WTC11 (cell line): Measurements from ENCODE around the gene ARHGAP6. TPM values are rescaled to one million over a fixed set of nuclear protein-coding genes. Genes with fewer than 3 reads are reported as not detected.

Source experiments
- ATAC-seq: fragments of 200-7000 bp; cut with Tn5 transposase; 2 replicates; pipeline ENCODE4 v1.10.0; 2021; ENCODE audit warnings: mild to moderate bottlenecking, moderate library complexity
- CTCF ChIA-PET: fragments of 300-600 bp; sonication (Branson Sonifier 250); formaldehyde crosslinking; loops from one replicate; lab custom pipeline; 2021; ENCODE audit warnings: antibody characterized with exemption; lab: Charles Lee
- POLR2A ChIA-PET: fragments of 350-600 bp; sonication (Branson Sonifier 250); formaldehyde crosslinking; loops from one replicate; lab custom pipeline; 2021; ENCODE audit warnings: antibody characterized with exemption; lab: Charles Lee
- DNase-seq: peaks from one replicate; pipeline ENCODE4 v3.0.0; 2021; ENCODE audit warnings: low spot score
- H3K27ac Mint-ChIP-seq: 2 replicates; pipeline ENCODE4 v1.8.0; 2021; ENCODE audit warnings: mixed read lengths
- H3K27me3 Mint-ChIP-seq: 2 replicates; pipeline ENCODE4 v1.8.0; 2021; ENCODE audit warnings: low read depth, mild to moderate bottlenecking, moderate library complexity, mixed read lengths
- H3K36me3 Mint-ChIP-seq: 2 replicates; pipeline ENCODE4 v1.8.0; 2021; ENCODE audit warnings: mixed read lengths
- H3K4me1 Mint-ChIP-seq: 2 replicates; pipeline ENCODE4 v1.8.0; 2022; ENCODE audit warnings: mixed read lengths
- H3K4me3 Mint-ChIP-seq: 2 replicates; pipeline ENCODE4 v1.8.0; 2021; ENCODE audit warnings: mild to moderate bottlenecking, moderate library complexity, mixed read lengths
- H3K9me3 Mint-ChIP-seq: 2 replicates; pipeline ENCODE4 v1.8.0; 2021; ENCODE audit warnings: mixed read lengths
- ARID4B ChIP-seq: sonication (generic); formaldehyde crosslinking; IDR thresholded peaks from 2 replicates; pipeline ENCODE4 v1.8.0; 2023; ENCODE audit warnings: missing genetic modification reagents, mild to moderate bottlenecking, borderline replicate concordance
- ATF2 ChIP-seq: sonication (generic); formaldehyde crosslinking; IDR thresholded peaks from 2 replicates; pipeline ENCODE4 v1.8.1; 2022; ENCODE audit warnings: low read depth, missing genetic modification reagents, borderline replicate concordance
- CDX4 ChIP-seq: fragments of 250-450 bp; sonication (Bioruptor Pico); IDR thresholded peaks from 2 replicates; pipeline ENCODE4 v1.9.0; 2021; ENCODE audit warnings: moderate library complexity, mild to moderate bottlenecking, inconsistent platforms, borderline replicate concordance
- CTCF ChIP-seq: fragments of 200-600 bp; IDR thresholded peaks from 2 replicates; pipeline ENCODE4 v1.8.0; 2022; ENCODE audit warnings: antibody characterized with exemption
- ETV6 ChIP-seq: sonication (generic); formaldehyde crosslinking; IDR thresholded peaks from 2 replicates; pipeline ENCODE4 v1.8.1; 2022; ENCODE audit warnings: mild to moderate bottlenecking, missing genetic modification reagents
- FOXP1 ChIP-seq: sonication (generic); formaldehyde crosslinking; IDR thresholded peaks from 2 replicates; pipeline ENCODE4 v1.8.0; 2022; ENCODE audit warnings: missing genetic modification reagents, mild to moderate bottlenecking, moderate library complexity, borderline replicate concordance
- GABPB1 ChIP-seq: sonication (generic); formaldehyde crosslinking; IDR thresholded peaks from 2 replicates; pipeline ENCODE4 v1.8.1; 2023; ENCODE audit warnings: mild to moderate bottlenecking, missing genetic modification reagents
- HMGA2 ChIP-seq: fragments of 250-450 bp; sonication (Bioruptor Pico); IDR thresholded peaks from 2 replicates; pipeline ENCODE4 v1.4.0; 2021; ENCODE audit warnings: mild to moderate bottlenecking, moderate library complexity
- IRF2 ChIP-seq: sonication (generic); formaldehyde crosslinking; IDR thresholded peaks from 2 replicates; pipeline ENCODE4 v1.8.0; 2022; ENCODE audit warnings: low read depth, missing genetic modification reagents, borderline replicate concordance
- JAZF1 ChIP-seq: fragments of 250-450 bp; sonication (Bioruptor Pico); IDR thresholded peaks from 2 replicates; pipeline ENCODE4 v1.9.0; 2021; ENCODE audit warnings: moderate library complexity, mild to moderate bottlenecking, inconsistent platforms
- NFATC4 ChIP-seq: fragments of 250-450 bp; sonication (Bioruptor Pico); IDR thresholded peaks from 2 replicates; pipeline ENCODE4 v1.9.0; 2021; ENCODE audit warnings: mild to moderate bottlenecking
- NR1H2 ChIP-seq: sonication (generic); formaldehyde crosslinking; IDR thresholded peaks from 2 replicates; pipeline ENCODE4 v1.9.0; 2021; ENCODE audit warnings: mild to moderate bottlenecking, moderate library complexity, missing genetic modification reagents
- NR3C1 ChIP-seq: sonication (generic); formaldehyde crosslinking; conservative IDR thresholded peaks from 2 replicates; pipeline ENCODE4 v1.8.1; 2023; ENCODE audit warnings: low read depth, mild to moderate bottlenecking, missing genetic modification reagents
- PRDM15 ChIP-seq: sonication (generic); formaldehyde crosslinking; IDR thresholded peaks from 2 replicates; pipeline ENCODE4 v1.8.0; 2022; ENCODE audit warnings: missing genetic modification reagents
- ZBTB43 ChIP-seq: sonication (generic); formaldehyde crosslinking; IDR thresholded peaks from 2 replicates; pipeline ENCODE4 v1.8.1; 2023; ENCODE audit warnings: mild to moderate bottlenecking, missing genetic modification reagents
- ZMAT4 ChIP-seq: fragments of 250-450 bp; sonication (Bioruptor Pico); IDR thresholded peaks from 2 replicates; pipeline ENCODE4 v1.9.0; 2021; ENCODE audit warnings: mild to moderate bottlenecking
- ZNF121 ChIP-seq: sonication (generic); formaldehyde crosslinking; IDR thresholded peaks from 2 replicates; pipeline ENCODE4 v1.8.0; 2023; ENCODE audit warnings: missing genetic modification reagents
- ZNF219 ChIP-seq: sonication (generic); formaldehyde crosslinking; IDR thresholded peaks from 2 replicates; pipeline ENCODE4 v1.8.0; 2023; ENCODE audit warnings: missing genetic modification reagents, mild to moderate bottlenecking, borderline replicate concordance
- ZNF232 ChIP-seq: sonication (generic); formaldehyde crosslinking; IDR thresholded peaks from 2 replicates; pipeline ENCODE4 v1.8.0; 2022; ENCODE audit warnings: mild to moderate bottlenecking, missing genetic modification reagents
- ZNF317 ChIP-seq: sonication (generic); formaldehyde crosslinking; IDR thresholded peaks from 2 replicates; pipeline ENCODE4 v1.8.1; 2023; ENCODE audit warnings: low read depth, mild to moderate bottlenecking, moderate library complexity, missing genetic modification reagents, borderline replicate concordance
- ZSCAN18 ChIP-seq: fragments of 250-450 bp; sonication (Bioruptor Pico); IDR thresholded peaks from 2 replicates; pipeline ENCODE4 v2.1.2; 2022; ENCODE audit warnings: mild to moderate bottlenecking, moderate library complexity
- total RNA-seq: library from RNA; stranded (reverse); gene quantifications from 3 replicates; pipeline ENCODE4 v1.2.3, GENCODE V29; 2021

Gene ARHGAP6
- total RNA-seq, 1 experiment from 2014 or later, result 1.0 TPM

- no peak for TF ChIP-seq ATF2
- no peak for TF ChIP-seq IRF2 (CRISPR knock-in tag)
- no peak for TF ChIP-seq NR1H2
- no peak for TF ChIP-seq GABPB1
- no peak for TF ChIP-seq HMGA2 (CRISPR knock-in tag)
Measured at GRCh38 chrX:11159149-11159548, 506.6 kb downstream of the ARHGAP6 start (continued).

- no peaks in the 10 kb centered on the region for H3K9me3 Mint-ChIP-seq
- no peak for ATAC-seq
- no peak for DNase-seq
- no peak overlapping the region for H3K27ac Mint-ChIP-seq
- no peaks in the 10 kb centered on the region for H3K36me3 Mint-ChIP-seq
- CTCF ChIA-PET, result no interaction called here
- no peak overlapping the region for H3K4me3 Mint-ChIP-seq
- POLR2A ChIA-PET, result no interaction called here
- H3K27me3 Mint-ChIP-seq, result no peaks in the 10 kb centered on the region; the same call in 1 of the 2 replicates
- peaks cover 24% of the 10 kb centered on the region for H3K4me1 Mint-ChIP-seq
- TF ChIP-seq NR3C1 (CRISPR knock-in tag) (no peak), ETV6 (CRISPR knock-in tag) (no peak), ZNF219 (no peak), ZNF232 (CRISPR knock-in tag) (no peak), CTCF (no peak), NR1H2 (no peak), CDX4 (CRISPR knock-in tag) (no peak), JAZF1 (CRISPR knock-in tag) (no peak), PRDM15 (no peak), ZBTB43 (CRISPR knock-in tag) (no peak), FOXP1 (CRISPR knock-in tag) (no peak), ARID4B (no peak), ZNF121 (CRISPR knock-in tag) (no peak), ZNF317 (no peak), ZMAT4 (no peak), NFATC4 (CRISPR knock-in tag) (no peak), ZSCAN18 (no peak)
Measured at GRCh38 chrX:11151799-11152559, 513.7 kb downstream of the ARHGAP6 start.
